ENCODE measurements around the gene ST8SIA1.

DNA sequence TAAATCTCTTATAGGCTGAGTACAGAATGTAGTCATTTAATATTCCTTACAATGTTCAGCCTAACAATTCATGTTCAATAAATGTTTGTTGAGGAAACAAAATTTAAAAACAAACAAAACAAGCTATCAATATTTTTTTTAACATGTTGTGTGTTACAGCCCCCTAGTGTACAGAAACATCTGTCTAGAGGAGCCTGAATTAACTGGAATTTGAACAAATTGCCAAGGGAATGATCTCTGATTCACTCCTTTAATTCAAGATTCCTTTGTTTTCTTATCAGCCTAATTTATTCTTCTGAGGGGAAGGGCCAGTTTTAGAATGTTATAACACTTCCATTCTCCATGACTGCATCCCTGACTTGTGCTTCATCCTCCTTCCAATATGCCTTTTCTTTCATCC lies 161.3 kb downstream of the ST8SIA1 start:
- TF ChIP-seq NFRKB (IDR thresholded peaks at IDR 0.05): no peak
- TF ChIP-seq, protein P1, sequence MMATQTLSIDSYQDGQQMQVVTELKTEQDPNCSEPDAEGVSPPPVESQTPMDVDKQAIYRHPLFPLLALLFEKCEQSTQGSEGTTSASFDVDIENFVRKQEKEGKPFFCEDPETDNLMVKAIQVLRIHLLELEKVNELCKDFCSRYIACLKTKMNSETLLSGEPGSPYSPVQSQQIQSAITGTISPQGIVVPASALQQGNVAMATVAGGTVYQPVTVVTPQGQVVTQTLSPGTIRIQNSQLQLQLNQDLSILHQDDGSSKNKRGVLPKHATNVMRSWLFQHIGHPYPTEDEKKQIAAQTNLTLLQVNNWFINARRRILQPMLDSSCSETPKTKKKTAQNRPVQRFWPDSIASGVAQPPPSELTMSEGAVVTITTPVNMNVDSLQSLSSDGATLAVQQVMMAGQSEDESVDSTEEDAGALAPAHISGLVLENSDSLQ (IDR thresholded peaks at IDR 0.05): no peak
- no peak for TF ChIP-seq FOXA1 (IDR thresholded peaks at IDR 0.05)
- TF ChIP-seq FOXK2 (IDR thresholded peaks at IDR 0.05): no peak
- TF ChIP-seq SUZ12 (IDR thresholded peaks at IDR 0.05): no peak
- TF ChIP-seq HDGF (IDR thresholded peaks at IDR 0.05; ENCODE audit: borderline replicate concordance): no peak
- TF ChIP-seq ARNT (IDR thresholded peaks at IDR 0.05): no peak
- TF ChIP-seq SP1 (IDR thresholded peaks at IDR 0.05): no peak
- no peak for TF ChIP-seq LEF1 (IDR thresholded peaks at IDR 0.05; ENCODE audit: borderline replicate concordance)
- no peak for TF ChIP-seq BHLHE40 (IDR thresholded peaks at IDR 0.05; ENCODE audit: borderline replicate concordance)
- no peak for TF ChIP-seq FOXM1 (IDR thresholded peaks at IDR 0.05; ENCODE audit: borderline replicate concordance)
